Measurements from ENCODE around the gene MAP3K15.

MAP3K15 gene

GRCh38 chrX:19549838-19550237, 34.5 kb upstream of the MAP3K15 start:
- DNase-seq (ENCODE audit: extremely low spot score), result no peak
- CTCF ChIA-PET, result no interaction called here
- POLR2A ChIA-PET, result no interaction called here
- TF ChIP-seq NFRKB (IDR thresholded peaks at IDR 0.05) (no peak), BHLHE40 (IDR thresholded peaks at IDR 0.05; ENCODE audit: borderline replicate concordance) (no peak), SP1 (IDR thresholded peaks at IDR 0.05) (no peak), ZNF384 (IDR thresholded peaks at IDR 0.05) (no peak), FOXK2 (IDR thresholded peaks at IDR 0.05) (no peak), ARNT (IDR thresholded peaks at IDR 0.05) (no peak), FOXM1 (IDR thresholded peaks at IDR 0.05; ENCODE audit: borderline replicate concordance) (no peak), LEF1 (IDR thresholded peaks at IDR 0.05; ENCODE audit: borderline replicate concordance) (no peak), L3MBTL2 (conservative IDR thresholded peaks at IDR 0.05) (no peak), CTBP1 (IDR thresholded peaks at IDR 0.05; ENCODE audit: borderline replicate concordance) (no peak), TARDBP (IDR thresholded peaks at IDR 0.05) (no peak), FOXA1 (IDR thresholded peaks at IDR 0.05) (no peak), SUZ12 (IDR thresholded peaks at IDR 0.05) (no peak), HDGF (IDR thresholded peaks at IDR 0.05; ENCODE audit: borderline replicate concordance) (no peak), ELF4 (IDR thresholded peaks at IDR 0.05) (no peak)
- TF ChIP-seq, protein P1, sequence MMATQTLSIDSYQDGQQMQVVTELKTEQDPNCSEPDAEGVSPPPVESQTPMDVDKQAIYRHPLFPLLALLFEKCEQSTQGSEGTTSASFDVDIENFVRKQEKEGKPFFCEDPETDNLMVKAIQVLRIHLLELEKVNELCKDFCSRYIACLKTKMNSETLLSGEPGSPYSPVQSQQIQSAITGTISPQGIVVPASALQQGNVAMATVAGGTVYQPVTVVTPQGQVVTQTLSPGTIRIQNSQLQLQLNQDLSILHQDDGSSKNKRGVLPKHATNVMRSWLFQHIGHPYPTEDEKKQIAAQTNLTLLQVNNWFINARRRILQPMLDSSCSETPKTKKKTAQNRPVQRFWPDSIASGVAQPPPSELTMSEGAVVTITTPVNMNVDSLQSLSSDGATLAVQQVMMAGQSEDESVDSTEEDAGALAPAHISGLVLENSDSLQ (IDR thresholded peaks at IDR 0.05), result no peak

DNA sequence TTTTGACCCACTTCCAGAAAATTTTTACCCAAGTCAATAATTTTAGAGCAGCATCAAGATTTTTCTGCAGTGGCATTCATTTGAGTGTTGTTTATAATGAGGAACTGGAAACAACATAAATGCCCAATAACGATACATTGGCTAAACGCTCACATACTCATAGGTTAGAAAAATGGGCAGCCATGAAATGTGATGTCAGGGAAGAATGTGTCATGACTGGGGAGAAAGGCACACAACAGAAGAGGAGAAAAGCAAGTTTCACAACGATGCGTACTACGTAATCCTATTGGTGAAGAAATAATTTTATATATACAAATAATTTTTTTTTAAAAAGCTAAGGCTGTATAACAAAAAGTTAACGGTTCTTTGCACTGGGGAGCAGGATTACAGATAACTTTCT, 33.6 kb upstream of the MAP3K15 start:
- CTCF ChIA-PET, result no interaction called here
- POLR2A ChIA-PET, result no interaction called here
- TF ChIP-seq CTBP1 (IDR thresholded peaks at IDR 0.05; ENCODE audit: borderline replicate concordance), result no peak
- no peak for TF ChIP-seq SUZ12 (IDR thresholded peaks at IDR 0.05)
- no peak for TF ChIP-seq LEF1 (IDR thresholded peaks at IDR 0.05; ENCODE audit: borderline replicate concordance)
- TF ChIP-seq ARNT (IDR thresholded peaks at IDR 0.05), result no peak
- no peak for TF ChIP-seq FOXA1 (IDR thresholded peaks at IDR 0.05)
- no peak for TF ChIP-seq FOXM1 (IDR thresholded peaks at IDR 0.05; ENCODE audit: borderline replicate concordance)
- TF ChIP-seq HDGF (IDR thresholded peaks at IDR 0.05; ENCODE audit: borderline replicate concordance), result no peak
- TF ChIP-seq, protein P1 (IDR thresholded peaks at IDR 0.05), result no peak
- no peak for TF ChIP-seq NFRKB (IDR thresholded peaks at IDR 0.05)
- no peak for TF ChIP-seq BHLHE40 (IDR thresholded peaks at IDR 0.05; ENCODE audit: borderline replicate concordance)
- no peak for TF ChIP-seq FOXK2 (IDR thresholded peaks at IDR 0.05)
- no peak for TF ChIP-seq ZNF384 (IDR thresholded peaks at IDR 0.05)
- no peak for TF ChIP-seq ELF4 (IDR thresholded peaks at IDR 0.05)
- TF ChIP-seq L3MBTL2 (conservative IDR thresholded peaks at IDR 0.05), result no peak
- TF ChIP-seq TARDBP (IDR thresholded peaks at IDR 0.05), result no peak
- no peak for TF ChIP-seq SP1 (IDR thresholded peaks at IDR 0.05)
- DNase-seq (ENCODE audit: extremely low spot score), result no peak

GRCh38 chrX:19548279-19548678, 33.0 kb upstream of the MAP3K15 start:
- TF ChIP-seq LEF1 (IDR thresholded peaks at IDR 0.05; ENCODE audit: borderline replicate concordance) (no peak), CTBP1 (IDR thresholded peaks at IDR 0.05; ENCODE audit: borderline replicate concordance) (no peak), FOXA1 (IDR thresholded peaks at IDR 0.05) (no peak), HDGF (IDR thresholded peaks at IDR 0.05; ENCODE audit: borderline replicate concordance) (no peak), ZNF384 (IDR thresholded peaks at IDR 0.05) (no peak), SUZ12 (IDR thresholded peaks at IDR 0.05) (no peak), FOXM1 (IDR thresholded peaks at IDR 0.05; ENCODE audit: borderline replicate concordance) (no peak), FOXK2 (IDR thresholded peaks at IDR 0.05) (no peak)
- no peak for DNase-seq (ENCODE audit: extremely low spot score)
- ChIA-PET POLR2A (no interaction called here), CTCF (no interaction called here)

- TF ChIP-seq SP1 (IDR thresholded peaks at IDR 0.05), result no peak
- POLR2A ChIA-PET, result no interaction called here
- CTCF ChIA-PET, result no interaction called here
- no peak for DNase-seq (ENCODE audit: extremely low spot score)
These were observed 30.3 kb upstream of the MAP3K15 start for GRCh38 chrX:19545651-19546050.

GRCh38 chrX:19544693-19545305, 29.5 kb upstream of the MAP3K15 start:
- POLR2A ChIA-PET, result no interaction called here
- CTCF ChIA-PET, result no interaction called here

DNA sequence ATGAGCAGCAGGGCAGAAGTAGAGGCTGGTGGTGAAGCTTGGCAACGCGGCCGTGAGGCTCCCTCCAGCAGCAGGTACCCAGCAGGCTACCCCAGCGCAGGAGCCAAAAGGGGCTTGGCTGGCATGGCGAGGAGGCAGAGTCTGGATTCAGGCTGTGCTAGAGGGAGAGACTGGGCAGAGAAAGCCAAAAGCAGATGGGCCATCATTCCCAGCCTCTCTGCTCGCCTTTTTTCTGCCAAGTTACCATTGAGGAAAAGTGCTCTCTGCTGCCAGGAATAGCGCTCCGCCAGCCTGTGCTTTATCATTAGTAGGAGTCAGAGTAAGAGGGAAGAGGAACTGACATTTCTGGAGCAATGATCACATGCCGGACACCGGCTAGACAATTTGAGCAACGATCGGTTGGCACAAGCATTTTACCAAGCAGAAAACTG, 28.7 kb upstream of the MAP3K15 start:
- CTCF ChIA-PET, result no interaction called here
- TF ChIP-seq SP1 (IDR thresholded peaks at IDR 0.05) (no peak), BHLHE40 (IDR thresholded peaks at IDR 0.05; ENCODE audit: borderline replicate concordance) (no peak), L3MBTL2 (conservative IDR thresholded peaks at IDR 0.05) (no peak), TARDBP (IDR thresholded peaks at IDR 0.05) (no peak), FOXM1 (IDR thresholded peaks at IDR 0.05; ENCODE audit: borderline replicate concordance) (no peak), CTBP1 (IDR thresholded peaks at IDR 0.05; ENCODE audit: borderline replicate concordance) (no peak), FOXA1 (IDR thresholded peaks at IDR 0.05) (no peak), HDGF (IDR thresholded peaks at IDR 0.05; ENCODE audit: borderline replicate concordance) (no peak), ARNT (IDR thresholded peaks at IDR 0.05) (no peak), SUZ12 (IDR thresholded peaks at IDR 0.05) (no peak), FOXK2 (IDR thresholded peaks at IDR 0.05) (no peak), ELF4 (IDR thresholded peaks at IDR 0.05) (no peak), LEF1 (IDR thresholded peaks at IDR 0.05; ENCODE audit: borderline replicate concordance) (no peak)
- TF ChIP-seq, protein P1 (IDR thresholded peaks at IDR 0.05), result no peak
- POLR2A ChIA-PET, result no interaction called here
- DNase-seq (ENCODE audit: extremely low spot score), result no peak

More at GRCh38 chrX:19544693-19545305, 29.5 kb upstream of the MAP3K15 start:
- TF ChIP-seq TARDBP (IDR thresholded peaks at IDR 0.05), result no peak
- no peak for TF ChIP-seq HDGF (IDR thresholded peaks at IDR 0.05; ENCODE audit: borderline replicate concordance)
- TF ChIP-seq SUZ12 (IDR thresholded peaks at IDR 0.05), result no peak
- TF ChIP-seq ZNF384 (IDR thresholded peaks at IDR 0.05), result no peak
- TF ChIP-seq NFRKB (IDR thresholded peaks at IDR 0.05), result no peak
- TF ChIP-seq ARNT (IDR thresholded peaks at IDR 0.05), result no peak
- no peak for TF ChIP-seq ELF4 (IDR thresholded peaks at IDR 0.05)
- no peak for TF ChIP-seq FOXA1 (IDR thresholded peaks at IDR 0.05)
- no peak for TF ChIP-seq BHLHE40 (IDR thresholded peaks at IDR 0.05; ENCODE audit: borderline replicate concordance)
- DNase-seq (ENCODE audit: extremely low spot score), result peak; percentile 62

Data from HEK293T (cell line).